ENCODE measurements around the gene SUMO1. TPM values are rescaled to one million over a fixed set of nuclear protein-coding genes. Genes with fewer than 3 reads are reported as not detected.

SUMO1 gene
- total and polyA plus RNA-seq, 10 of the 15 experiments (the other 5 are each of a cell fraction or from before 2014, with no cell fraction given) = 105 to 458 (median 199) TPM

DNA sequence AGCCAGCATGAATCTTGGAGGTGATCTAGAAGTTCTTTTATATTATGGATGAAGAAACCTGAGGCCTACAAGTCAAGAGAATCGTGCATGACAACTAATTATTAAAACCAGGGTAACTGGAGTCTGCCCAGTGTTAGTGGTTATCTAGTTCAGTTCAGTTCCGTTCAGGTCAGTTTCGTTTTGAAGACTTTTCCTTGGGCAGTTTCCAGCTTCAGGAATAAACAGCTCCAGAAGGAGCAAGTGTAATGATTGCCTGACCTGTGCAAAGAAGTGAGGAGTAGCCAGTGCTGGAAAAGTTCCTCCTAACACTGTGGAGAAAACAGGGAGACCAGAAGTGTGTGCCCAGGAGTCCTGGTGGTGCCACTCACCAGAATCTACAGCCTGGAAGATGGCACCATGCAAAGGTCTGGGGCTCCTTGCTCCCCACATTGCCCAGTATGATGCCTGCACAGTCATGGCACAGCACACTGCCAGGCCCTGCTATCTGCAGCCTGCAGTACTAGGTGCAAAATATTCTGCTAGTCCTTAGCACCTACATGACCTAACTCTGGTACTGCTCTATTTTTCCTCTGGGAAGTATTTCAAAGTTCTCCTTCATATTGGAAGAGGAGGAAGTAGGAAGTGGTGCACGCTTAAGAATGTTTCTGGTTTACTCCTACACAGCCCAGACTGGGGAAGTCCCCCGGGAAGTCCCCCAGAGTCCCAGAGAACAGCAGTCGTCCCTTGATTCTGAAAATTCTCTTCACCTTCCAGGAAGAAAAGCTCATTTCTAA, 65.8 kb downstream of the SUMO1 start:
- Histone ChIP-seq H3K4me1 (ENCODE audit: control insufficient read depth, insufficient read depth, low read length) (peaks cover 14% of the 10 kb centered on the region), H3K27ac (ENCODE audit: control insufficient read depth, insufficient read depth) (peak overlapping the region; percentile 58), H3K4me3 (no peak overlapping the region), H3K4me2 (ENCODE audit: control insufficient read depth, insufficient read depth) (peak overlapping the region; percentile 72), H3K36me3 (ENCODE audit: control insufficient read depth in 2 of 2, insufficient read depth in 2 of 2, low read length in 1 of 2) (no peaks in the 10 kb centered on the region), H2AFZ (ENCODE audit: control insufficient read depth, low read depth, low read length) (peak overlapping the region; percentile 85), H3K9ac (ENCODE audit: control insufficient read depth, insufficient read depth, low read length) (no peak overlapping the region), H4K20me1 (ENCODE audit: control insufficient read depth, insufficient read depth) (no peaks in the 10 kb centered on the region), H3K9me3 (replicated peaks; ENCODE audit: control insufficient read depth, insufficient read depth, low read length) (no peaks in the 10 kb centered on the region; the same call in 2 of the 3 replicates), H3K27me3 (replicated peaks in 1 of 2; ENCODE audit: control insufficient read depth in 2 of 2, insufficient read depth in 2 of 2, low read length in 1 of 2) (no peaks in the 10 kb centered on the region), H3K79me2 (ENCODE audit: control insufficient read depth, insufficient read depth, low read length) (no peaks in the 10 kb centered on the region)
- ChIA-PET SMC1A (ENCODE audit: uncharacterized antibody, unreplicated experiment) (interaction anchor here (0.7 to 2.5 kb wide), 5 partner anchors 9 to 360 kb away, joined by 3 to 21 read pairs (median 3); no protein-coding TSS in a partner anchor), RAD21 (ENCODE audit: unreplicated experiment) (interaction anchor here (0.5 to 1.1 kb wide), 4 partner anchors 11 to 205 kb away, joined by 3 read pairs; no protein-coding TSS in a partner anchor), CTCF (interaction anchor here (0.6 to 1.9 kb wide), 9 partner anchors 12 to 377 kb away, joined by 3 to 9 read pairs (median 3); no protein-coding TSS in a partner anchor), POLR2A (no interaction called here)
- 12% methylated on average over 6 of the region's 6 CpGs for WGBS (ENCODE audit: insufficient coverage, insufficient replicate concordance, low lambda C conversion rate, missing lambda C conversion rate)
- ATAC-seq (peak; percentile 89), FAIRE-seq (peak; percentile 91), DNase-seq (ENCODE audit: low read depth, low spot score) (peak; percentile 39)
- no TSS peak for BruUV-seq (replicated peaks)
- intact Hi-C loops (cut with micrococcal nuclease; ENCODE audit: unreplicated experiment) = loop anchor here (10.0 kb wide), 1 partner anchor 938 kb away; no protein-coding TSS in a partner anchor
- in situ Hi-C loops (cut with MboI) = no loop called here
- no peak for TF ChIP-seq SMAD5 (IDR thresholded peaks at IDR 0.05; ENCODE audit: low read depth)
- peak; percentile 74; the same call in 1 of the 2 replicates for TF ChIP-seq DPF2 (IDR thresholded peaks at IDR 0.05)
- TF ChIP-seq TARDBP (IDR thresholded peaks at IDR 0.05; ENCODE audit: borderline replicate concordance) = no peak
- no peak for TF ChIP-seq MYC (IDR thresholded peaks at IDR 0.05; ENCODE audit: insufficient read depth, insufficient read length, insufficient replicate concordance, low read length, severe bottlenecking)
- 0 out of 2 replicates have a peak, but pooled peaks have one; percentile 7 for TF ChIP-seq CREB1 (IDR thresholded peaks at IDR 0.05; ENCODE audit: low read depth)
- TF ChIP-seq SREBF1 (IDR thresholded peaks at IDR 0.05; ENCODE audit: low read length) = no peak
- no peak for TF ChIP-seq ASH2L (IDR thresholded peaks at IDR 0.05; ENCODE audit: borderline replicate concordance, low read depth)
- TF ChIP-seq IKZF2 (IDR thresholded peaks at IDR 0.05) = peak; percentile 82 to 91
- TF ChIP-seq NR2F1 (conservative IDR thresholded peaks at IDR 0.05) = no peak
- TF ChIP-seq NFYA (IDR thresholded peaks at IDR 0.05; ENCODE audit: borderline replicate concordance, low read depth, low read length) = no peak
- TF ChIP-seq, protein P1, sequence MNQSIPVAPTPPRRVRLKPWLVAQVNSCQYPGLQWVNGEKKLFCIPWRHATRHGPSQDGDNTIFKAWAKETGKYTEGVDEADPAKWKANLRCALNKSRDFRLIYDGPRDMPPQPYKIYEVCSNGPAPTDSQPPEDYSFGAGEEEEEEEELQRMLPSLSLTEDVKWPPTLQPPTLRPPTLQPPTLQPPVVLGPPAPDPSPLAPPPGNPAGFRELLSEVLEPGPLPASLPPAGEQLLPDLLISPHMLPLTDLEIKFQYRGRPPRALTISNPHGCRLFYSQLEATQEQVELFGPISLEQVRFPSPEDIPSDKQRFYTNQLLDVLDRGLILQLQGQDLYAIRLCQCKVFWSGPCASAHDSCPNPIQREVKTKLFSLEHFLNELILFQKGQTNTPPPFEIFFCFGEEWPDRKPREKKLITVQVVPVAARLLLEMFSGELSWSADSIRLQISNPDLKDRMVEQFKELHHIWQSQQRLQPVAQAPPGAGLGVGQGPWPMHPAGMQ (IDR thresholded peaks at IDR 0.05; ENCODE audit: borderline replicate concordance) = no peak
- no peak for TF ChIP-seq ZNF207 (IDR thresholded peaks at IDR 0.05; ENCODE audit: borderline replicate concordance)
- TF ChIP-seq SUZ12 (IDR thresholded peaks at IDR 0.05; ENCODE audit: unreplicated experiment) = no peak
- TF ChIP-seq GATAD2B (conservative IDR thresholded peaks at IDR 0.05; ENCODE audit: low read depth) = peak; percentile 74; the same call in 1 of the 2 replicates
- TF ChIP-seq NBN (IDR thresholded peaks at IDR 0.05) = 0 out of 2 replicates have a peak, but pooled peaks have one; percentile 23
- peak; percentile 58 for TF ChIP-seq SPI1 (IDR thresholded peaks at IDR 0.05; ENCODE audit: borderline replicate concordance, insufficient read depth, low read depth, low read length)
- TF ChIP-seq IKZF1 (conservative IDR thresholded peaks at IDR 0.05) = peak; percentile 95
- TF ChIP-seq NR2C2 (IDR thresholded peaks at IDR 0.05; ENCODE audit: borderline replicate concordance, control insufficient read depth, insufficient read length, low read depth) = no peak
- TF ChIP-seq, protein P2, sequence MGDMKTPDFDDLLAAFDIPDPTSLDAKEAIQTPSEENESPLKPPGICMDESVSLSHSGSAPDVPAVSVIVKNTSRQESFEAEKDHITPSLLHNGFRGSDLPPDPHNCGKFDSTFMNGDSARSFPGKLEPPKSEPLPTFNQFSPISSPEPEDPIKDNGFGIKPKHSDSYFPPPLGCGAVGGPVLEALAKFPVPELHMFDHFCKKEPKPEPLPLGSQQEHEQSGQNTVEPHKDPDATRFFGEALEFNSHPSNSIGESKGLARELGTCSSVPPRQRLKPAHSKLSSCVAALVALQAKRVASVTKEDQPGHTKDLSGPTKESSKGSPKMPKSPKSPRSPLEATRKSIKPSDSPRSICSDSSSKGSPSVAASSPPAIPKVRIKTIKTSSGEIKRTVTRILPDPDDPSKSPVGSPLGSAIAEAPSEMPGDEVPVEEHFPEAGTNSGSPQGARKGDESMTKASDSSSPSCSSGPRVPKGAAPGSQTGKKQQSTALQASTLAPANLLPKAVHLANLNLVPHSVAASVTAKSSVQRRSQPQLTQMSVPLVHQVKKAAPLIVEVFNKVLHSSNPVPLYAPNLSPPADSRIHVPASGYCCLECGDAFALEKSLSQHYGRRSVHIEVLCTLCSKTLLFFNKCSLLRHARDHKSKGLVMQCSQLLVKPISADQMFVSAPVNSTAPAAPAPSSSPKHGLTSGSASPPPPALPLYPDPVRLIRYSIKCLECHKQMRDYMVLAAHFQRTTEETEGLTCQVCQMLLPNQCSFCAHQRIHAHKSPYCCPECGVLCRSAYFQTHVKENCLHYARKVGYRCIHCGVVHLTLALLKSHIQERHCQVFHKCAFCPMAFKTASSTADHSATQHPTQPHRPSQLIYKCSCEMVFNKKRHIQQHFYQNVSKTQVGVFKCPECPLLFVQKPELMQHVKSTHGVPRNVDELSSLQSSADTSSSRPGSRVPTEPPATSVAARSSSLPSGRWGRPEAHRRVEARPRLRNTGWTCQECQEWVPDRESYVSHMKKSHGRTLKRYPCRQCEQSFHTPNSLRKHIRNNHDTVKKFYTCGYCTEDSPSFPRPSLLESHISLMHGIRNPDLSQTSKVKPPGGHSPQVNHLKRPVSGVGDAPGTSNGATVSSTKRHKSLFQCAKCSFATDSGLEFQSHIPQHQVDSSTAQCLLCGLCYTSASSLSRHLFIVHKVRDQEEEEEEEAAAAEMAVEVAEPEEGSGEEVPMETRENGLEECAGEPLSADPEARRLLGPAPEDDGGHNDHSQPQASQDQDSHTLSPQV (IDR thresholded peaks at IDR 0.05) = no peak
- TF ChIP-seq HDAC2 (IDR thresholded peaks at IDR 0.05) = no peak
